ENCODE measurements around the gene NFE2L3. TPM values are rescaled to one million over a fixed set of nuclear protein-coding genes. Genes with fewer than 3 reads are reported as not detected.
"Not testable (repeated sequence)": the region's sequence is repeated elsewhere in the genome, so short reads cannot be mapped to it uniquely, and the experiment has no call there.

NFE2L3 gene
- total and polyA plus RNA-seq, 2 donors (not counting 3 experiments of a cell fraction or from before 2014, with no cell fraction given) = 29.6 to 40.2 TPM

DNA sequence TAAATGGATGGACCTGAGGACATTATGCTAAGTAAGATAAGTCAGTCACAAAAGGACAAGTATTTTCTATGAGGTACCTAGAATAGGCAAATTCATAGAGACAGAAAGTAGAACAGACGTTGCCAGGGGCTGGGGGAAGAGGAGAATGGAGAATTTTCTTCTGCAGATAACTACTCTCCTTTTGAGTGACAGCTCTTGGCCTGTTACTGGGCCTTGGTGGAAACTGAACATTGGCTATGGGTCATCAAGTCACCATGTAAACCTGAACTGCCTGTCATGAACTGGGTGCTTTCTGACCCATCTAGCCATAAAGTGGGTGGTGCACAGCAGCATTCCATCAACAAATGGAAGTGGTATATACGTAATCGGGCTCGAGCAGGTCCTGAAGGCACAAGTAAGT, 29.3 kb upstream of the NFE2L3 start:
- intact Hi-C loops (cut with micrococcal nuclease) (no loop called here), dilution Hi-C loops (cut with MboI; ENCODE audit: extremely low pct_ligation_motif_present, low sequenced_read_pairs) (no loop called here)
- no peaks in the 10 kb centered on the region for H3K4me1 ChIP-seq (ENCODE audit: control insufficient read depth, extremely low read depth, insufficient read depth, low read length)
- DNase-seq (ENCODE audit: low read depth, low spot score) = no peak
- H3K27ac ChIP-seq (ENCODE audit: insufficient read depth, low read depth, low read length) = no peak overlapping the region
- no peak overlapping the region for H3K9ac ChIP-seq (replicated peaks; ENCODE audit: extremely low read depth, insufficient read depth, low read length)
- H3K9me3 ChIP-seq (replicated peaks; ENCODE audit: control insufficient read depth, insufficient read depth, low read length) = no peaks in the 10 kb centered on the region
- H3K27me3 ChIP-seq (ENCODE audit: control insufficient read depth in 2 of 2, insufficient read depth in 2 of 2, low read length in 2 of 2) = peaks cover 2 to 10% of the 10 kb centered on the region in 2 experiments
- no peak overlapping the region for H2AFZ ChIP-seq (ENCODE audit: low read depth, low read length)
- no peak overlapping the region for H3K4me2 ChIP-seq (ENCODE audit: insufficient read depth, low read length)
- H4K20me1 ChIP-seq (replicated peaks; ENCODE audit: control insufficient read depth, extremely low read depth, insufficient read depth, low read length) = no peaks in the 10 kb centered on the region
- no peaks in the 10 kb centered on the region for H3K79me2 ChIP-seq (ENCODE audit: control insufficient read depth, insufficient read depth, low read length)
- BruUV-seq (replicated peaks) = no TSS peak
- no peak for FAIRE-seq
- TF ChIP-seq, protein P1, sequence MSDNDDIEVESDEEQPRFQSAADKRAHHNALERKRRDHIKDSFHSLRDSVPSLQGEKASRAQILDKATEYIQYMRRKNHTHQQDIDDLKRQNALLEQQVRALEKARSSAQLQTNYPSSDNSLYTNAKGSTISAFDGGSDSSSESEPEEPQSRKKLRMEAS (IDR thresholded peaks at IDR 0.05; ENCODE audit: insufficient read depth, insufficient read length) = no peak
- TF ChIP-seq, protein P2, sequence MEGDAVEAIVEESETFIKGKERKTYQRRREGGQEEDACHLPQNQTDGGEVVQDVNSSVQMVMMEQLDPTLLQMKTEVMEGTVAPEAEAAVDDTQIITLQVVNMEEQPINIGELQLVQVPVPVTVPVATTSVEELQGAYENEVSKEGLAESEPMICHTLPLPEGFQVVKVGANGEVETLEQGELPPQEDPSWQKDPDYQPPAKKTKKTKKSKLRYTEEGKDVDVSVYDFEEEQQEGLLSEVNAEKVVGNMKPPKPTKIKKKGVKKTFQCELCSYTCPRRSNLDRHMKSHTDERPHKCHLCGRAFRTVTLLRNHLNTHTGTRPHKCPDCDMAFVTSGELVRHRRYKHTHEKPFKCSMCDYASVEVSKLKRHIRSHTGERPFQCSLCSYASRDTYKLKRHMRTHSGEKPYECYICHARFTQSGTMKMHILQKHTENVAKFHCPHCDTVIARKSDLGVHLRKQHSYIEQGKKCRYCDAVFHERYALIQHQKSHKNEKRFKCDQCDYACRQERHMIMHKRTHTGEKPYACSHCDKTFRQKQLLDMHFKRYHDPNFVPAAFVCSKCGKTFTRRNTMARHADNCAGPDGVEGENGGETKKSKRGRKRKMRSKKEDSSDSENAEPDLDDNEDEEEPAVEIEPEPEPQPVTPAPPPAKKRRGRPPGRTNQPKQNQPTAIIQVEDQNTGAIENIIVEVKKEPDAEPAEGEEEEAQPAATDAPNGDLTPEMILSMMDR (IDR thresholded peaks at IDR 0.05; ENCODE audit: extremely low read depth in 1 of 2, insufficient read depth in 1 of 2, low read depth in 1 of 2, low read length in 2 of 2) = no peak
- TF ChIP-seq JUN (IDR thresholded peaks at IDR 0.05; ENCODE audit: borderline replicate concordance, insufficient read depth, insufficient read length, low read depth) (no peak), MYC (IDR thresholded peaks at IDR 0.05; ENCODE audit: low read depth, low read length) (no peak), EZH2 (IDR thresholded peaks at IDR 0.05; ENCODE audit: borderline replicate concordance, low read depth, low read length, severe bottlenecking) (no peak), POLR2AphosphoS5 (IDR thresholded peaks at IDR 0.05; ENCODE audit: insufficient read depth, low read depth, low read length) (no peak), FOS (IDR thresholded peaks at IDR 0.05; ENCODE audit: borderline replicate concordance, insufficient read depth, low read length) (no peak), POLR2A (IDR thresholded peaks at IDR 0.05; ENCODE audit: low read depth, low read length) (no peak)
- ChIA-PET POLR2A (no interaction called here), CTCF (interaction anchor here (1.0 kb wide), 1 partner anchor 31 kb away, joined by 3 read pairs; no protein-coding TSS in a partner anchor)
- no peaks in the 10 kb centered on the region for H3K9me1 ChIP-seq (replicated peaks; ENCODE audit: control insufficient read depth, extremely low read depth, insufficient read depth, low read length)
- no peaks in the 10 kb centered on the region for H3K36me3 ChIP-seq (ENCODE audit: control insufficient read depth in 2 of 2, extremely low read depth in 1 of 2, insufficient read depth in 2 of 2, low read length in 2 of 2)
- H3K4me3 ChIP-seq (replicated peaks in 1 of 3; ENCODE audit: insufficient read depth in 1 of 3, low read depth in 1 of 3, low read length in 3 of 3) = no peak overlapping the region

DNA sequence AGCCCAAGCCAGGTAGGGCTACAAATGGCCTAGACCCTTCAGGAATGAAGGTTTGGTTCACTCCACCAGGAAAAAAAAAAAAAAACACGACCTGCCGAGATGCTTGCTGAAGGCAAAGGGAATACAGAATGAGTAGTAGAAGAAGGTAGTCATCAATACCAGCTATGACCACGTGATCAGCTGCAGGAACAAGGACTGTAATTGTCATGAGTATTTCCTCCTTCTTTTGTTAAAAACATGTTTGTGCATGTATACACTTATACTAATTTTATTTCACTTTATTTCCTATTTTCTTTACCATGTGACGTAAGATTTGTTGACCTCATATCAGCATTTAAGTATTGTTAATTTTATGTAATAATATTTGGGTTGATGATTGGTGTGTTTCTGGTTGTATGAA, 27.2 kb upstream of the NFE2L3 start:
- POLR2A ChIA-PET; DNase-seq (ENCODE audit: low read depth, low spot score); H3K9me1 ChIP-seq (replicated peaks; ENCODE audit: control insufficient read depth, extremely low read depth, insufficient read depth, low read length); H4K20me1 ChIP-seq (replicated peaks; ENCODE audit: control insufficient read depth, extremely low read depth, insufficient read depth, low read length); dilution Hi-C loops (cut with MboI; ENCODE audit: extremely low pct_ligation_motif_present, low sequenced_read_pairs); H3K27ac ChIP-seq (ENCODE audit: insufficient read depth, low read depth, low read length); FAIRE-seq; H3K27me3 ChIP-seq (ENCODE audit: control insufficient read depth in 2 of 2, insufficient read depth in 2 of 2, low read length in 2 of 2); H3K4me1 ChIP-seq (ENCODE audit: control insufficient read depth, extremely low read depth, insufficient read depth, low read length); intact Hi-C loops (cut with micrococcal nuclease); H3K4me3 ChIP-seq (replicated peaks in 1 of 3; ENCODE audit: insufficient read depth in 1 of 3, low read depth in 1 of 3, low read length in 3 of 3); H3K9me3 ChIP-seq (replicated peaks; ENCODE audit: control insufficient read depth, insufficient read depth, low read length); H3K9ac ChIP-seq (replicated peaks; ENCODE audit: extremely low read depth, insufficient read depth, low read length); H3K4me2 ChIP-seq (ENCODE audit: insufficient read depth, low read length); H3K79me2 ChIP-seq (ENCODE audit: control insufficient read depth, insufficient read depth, low read length); CTCF ChIA-PET; H3K36me3 ChIP-seq (ENCODE audit: control insufficient read depth in 2 of 2, extremely low read depth in 1 of 2, insufficient read depth in 2 of 2, low read length in 2 of 2); H2AFZ ChIP-seq (ENCODE audit: low read depth, low read length); BruUV-seq (replicated peaks): not testable (repeated sequence)

Data from endothelial cell of umbilical vein (primary cell).